MCF 10A (cell line): Measurements from ENCODE around the gene SERPINA12. TPM values are rescaled to one million over a fixed set of nuclear protein-coding genes. Genes with fewer than 3 reads are reported as not detected.
"Not testable (repeated sequence)": the region's sequence is repeated elsewhere in the genome, so short reads cannot be mapped to it uniquely, and the experiment has no call there.

ENCODE experiments used
- BruUV-seq: library from RNA; stranded (reverse); fragments of 400-500 nt; replicated peaks from 2 replicates; lab custom pipeline; 2021; lab: Mats Ljungman, UMichigan
- CTCF ChIA-PET: fragments of 300-600 bp; sonication (Branson Sonifier 250); formaldehyde crosslinking; extraction: SDS; loops from one replicate; lab custom pipeline; 2021; ENCODE audit warnings: antibody characterized with exemption, inconsistent platforms; lab: Yijun Ruan, JAX
- POLR2A ChIA-PET: fragments of 300-600, 350-650 bp; sonication (Branson Sonifier 250); formaldehyde crosslinking; extraction: SDS; loops from one replicate; lab custom pipeline; 2020; ENCODE audit warnings: antibody characterized with exemption, inconsistent platforms; lab: Yijun Ruan, JAX
- DNase-seq: peaks from one replicate; pipeline ENCODE4 v3.0.0-alpha.2; 2018; ENCODE audit not compliant: unreplicated experiment
- H3K27ac Mint-ChIP-seq: one replicate; pipeline ENCODE4 v1.8.0; 2022; ENCODE audit warnings: mild to moderate bottlenecking, low read depth, mixed read lengths; ENCODE audit not compliant: unreplicated experiment
- H3K27me3 Mint-ChIP-seq: one replicate; pipeline ENCODE4 v1.8.0; 2022; ENCODE audit warnings: mixed read lengths; ENCODE audit not compliant: insufficient read depth, unreplicated experiment
- H3K36me3 Mint-ChIP-seq: one replicate; pipeline ENCODE4 v1.8.0; 2022; ENCODE audit warnings: mild to moderate bottlenecking, moderate library complexity, mixed read lengths; ENCODE audit not compliant: insufficient read depth, unreplicated experiment
- H3K4me1 Mint-ChIP-seq: one replicate; pipeline ENCODE4 v1.8.0; 2022; ENCODE audit warnings: mixed read lengths; ENCODE audit not compliant: insufficient read depth, unreplicated experiment
- H3K4me3 Mint-ChIP-seq: one replicate; pipeline ENCODE4 v1.8.0; 2022; ENCODE audit warnings: mild to moderate bottlenecking, moderate library complexity, mixed read lengths; ENCODE audit not compliant: unreplicated experiment
- H3K9me3 Mint-ChIP-seq: one replicate; pipeline ENCODE4 v1.8.0; 2022; ENCODE audit warnings: mixed read lengths; ENCODE audit not compliant: unreplicated experiment
- intact Hi-C: fragments of 100-400 bp; cut with micrococcal nuclease; formaldehyde crosslinking; loops from 2 replicates; pipeline ENCODE4 v1.14.1; 2022
- total RNA-seq: library from RNA; stranded (reverse); gene quantifications from 2 replicates; pipeline ENCODE4 v1.2.3, GENCODE V29; 2022
- TF ChIP-seq, protein P1 (sequence below): fragments of 200-600 bp; IDR thresholded peaks from one replicate; pipeline ENCODE4 v1.8.0; 2022; ENCODE audit warnings: antibody characterized with exemption, mild to moderate bottlenecking; ENCODE audit not compliant: unreplicated experiment

SERPINA12 gene
- total RNA-seq, 1 experiment from 2014 or later, result not detected

- TF ChIP-seq, protein P1, sequence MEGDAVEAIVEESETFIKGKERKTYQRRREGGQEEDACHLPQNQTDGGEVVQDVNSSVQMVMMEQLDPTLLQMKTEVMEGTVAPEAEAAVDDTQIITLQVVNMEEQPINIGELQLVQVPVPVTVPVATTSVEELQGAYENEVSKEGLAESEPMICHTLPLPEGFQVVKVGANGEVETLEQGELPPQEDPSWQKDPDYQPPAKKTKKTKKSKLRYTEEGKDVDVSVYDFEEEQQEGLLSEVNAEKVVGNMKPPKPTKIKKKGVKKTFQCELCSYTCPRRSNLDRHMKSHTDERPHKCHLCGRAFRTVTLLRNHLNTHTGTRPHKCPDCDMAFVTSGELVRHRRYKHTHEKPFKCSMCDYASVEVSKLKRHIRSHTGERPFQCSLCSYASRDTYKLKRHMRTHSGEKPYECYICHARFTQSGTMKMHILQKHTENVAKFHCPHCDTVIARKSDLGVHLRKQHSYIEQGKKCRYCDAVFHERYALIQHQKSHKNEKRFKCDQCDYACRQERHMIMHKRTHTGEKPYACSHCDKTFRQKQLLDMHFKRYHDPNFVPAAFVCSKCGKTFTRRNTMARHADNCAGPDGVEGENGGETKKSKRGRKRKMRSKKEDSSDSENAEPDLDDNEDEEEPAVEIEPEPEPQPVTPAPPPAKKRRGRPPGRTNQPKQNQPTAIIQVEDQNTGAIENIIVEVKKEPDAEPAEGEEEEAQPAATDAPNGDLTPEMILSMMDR, result no peak
- Mint-ChIP-seq H3K27me3 (peaks cover 11% of the 10 kb centered on the region), H3K4me3 (no peak overlapping the region), H3K4me1 (no peaks in the 10 kb centered on the region), H3K36me3 (no peaks in the 10 kb centered on the region), H3K9me3 (peaks cover 18% of the 10 kb centered on the region), H3K27ac (no peak overlapping the region)
- CTCF ChIA-PET, result no interaction called here
- POLR2A ChIA-PET, result no interaction called here
- intact Hi-C loops, result no loop called here
- no peak for DNase-seq
- BruUV-seq, result no TSS peak
These were observed 6.2 kb upstream of the SERPINA12 start for GRCh38 chr14:94515426-94515825.

GRCh38 chr14:94514351-94514750 is 5.1 kb upstream of the SERPINA12 start:
- no peak overlapping the region for H3K4me3 Mint-ChIP-seq
- POLR2A ChIA-PET, result no interaction called here
- H3K4me1 Mint-ChIP-seq, result no peaks in the 10 kb centered on the region
- intact Hi-C loops, result no loop called here
- peaks cover 10% of the 10 kb centered on the region for H3K27me3 Mint-ChIP-seq
- H3K9me3 Mint-ChIP-seq, result peaks cover 9% of the 10 kb centered on the region
- no TSS peak for BruUV-seq
- DNase-seq, result no peak
- CTCF ChIA-PET, result no interaction called here
- no peaks in the 10 kb centered on the region for H3K36me3 Mint-ChIP-seq
- TF ChIP-seq, protein P1, result no peak
- H3K27ac Mint-ChIP-seq, result no peak overlapping the region

DNA sequence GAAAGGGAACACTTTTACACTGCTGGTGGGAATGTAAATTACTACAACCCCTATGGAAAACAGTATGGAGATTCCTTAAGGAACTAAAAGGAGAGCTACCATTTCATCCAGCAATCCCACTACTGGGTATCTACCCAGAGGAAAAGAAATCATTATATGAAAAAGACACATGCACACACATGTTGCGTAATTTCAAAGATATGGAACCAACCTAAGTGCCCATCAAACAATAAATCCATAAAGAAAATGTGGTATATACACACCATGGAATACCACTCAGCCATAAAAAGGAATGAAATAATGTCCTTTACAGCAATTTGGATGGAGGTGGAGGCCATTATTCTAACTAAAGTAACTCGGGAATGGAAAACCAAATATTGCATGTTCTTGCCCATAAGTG is 1.2 kb upstream of the SERPINA12 start:
- H3K36me3 Mint-ChIP-seq, BruUV-seq, H3K27me3 Mint-ChIP-seq, intact Hi-C loops, DNase-seq, H3K4me3 Mint-ChIP-seq, H3K4me1 Mint-ChIP-seq, POLR2A ChIA-PET, H3K27ac Mint-ChIP-seq, CTCF ChIA-PET, H3K9me3 Mint-ChIP-seq: not testable (repeated sequence)

DNA sequence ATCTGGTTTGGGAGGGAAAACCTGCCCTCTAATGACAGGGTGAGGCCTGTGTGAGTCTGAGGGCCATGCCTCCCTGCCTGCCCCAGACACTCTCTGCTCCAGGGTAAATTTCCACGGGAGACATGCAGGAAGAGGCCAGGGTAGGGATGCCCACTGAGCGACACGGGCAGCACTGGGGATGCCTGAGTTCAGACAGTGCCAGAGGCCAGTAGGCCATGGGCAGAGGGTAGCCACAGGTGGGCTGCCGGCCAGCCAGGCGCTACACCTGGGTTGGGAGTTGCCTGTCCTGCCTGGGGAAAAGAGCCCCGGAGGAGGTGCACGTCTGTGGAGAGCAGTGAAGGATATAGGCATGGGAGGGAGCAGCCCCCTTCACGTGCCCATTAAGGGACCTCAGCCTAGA is 3.6 kb downstream of the SERPINA12 start:
- H3K4me3 Mint-ChIP-seq, result no peak overlapping the region
- POLR2A ChIA-PET, result interaction anchor here (0.6 kb wide), 1 partner anchor 93 kb away, joined by 3 read pairs; no protein-coding TSS in a partner anchor

More for the DNA sequence above, 3.6 kb downstream of the SERPINA12 start:
- H3K36me3 Mint-ChIP-seq, result no peaks in the 10 kb centered on the region
- BruUV-seq, result no TSS peak
- TF ChIP-seq, protein P1, result no peak
- H3K4me1 Mint-ChIP-seq, result no peaks in the 10 kb centered on the region
- no peaks in the 10 kb centered on the region for H3K9me3 Mint-ChIP-seq
- CTCF ChIA-PET, result no interaction called here
- intact Hi-C loops, result no loop called here
- H3K27me3 Mint-ChIP-seq, result no peaks in the 10 kb centered on the region
- H3K27ac Mint-ChIP-seq, result no peak overlapping the region
- DNase-seq, result no peak
